ENCODE results near the gene IL1RAPL1.

DNA sequence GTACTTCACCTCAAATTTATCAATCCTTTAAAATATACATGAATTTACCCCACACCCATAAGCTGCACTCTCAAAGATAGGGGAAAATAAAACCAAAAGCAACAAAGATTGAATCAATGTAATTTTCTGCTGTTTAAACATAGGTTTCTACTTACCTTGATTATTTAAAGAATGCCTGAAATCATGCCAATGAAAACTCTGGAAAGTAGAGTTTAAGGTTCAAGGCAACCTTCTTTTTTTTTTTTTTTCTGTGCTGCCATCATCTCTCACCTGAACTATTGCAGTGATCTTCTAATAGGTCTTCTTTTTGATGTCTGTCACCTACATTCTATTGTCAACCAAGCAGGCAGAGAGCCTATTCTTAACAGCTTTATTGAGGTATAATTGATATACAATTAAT, 682.1 kb downstream of the IL1RAPL1 start:
- TF ChIP-seq, protein P1, sequence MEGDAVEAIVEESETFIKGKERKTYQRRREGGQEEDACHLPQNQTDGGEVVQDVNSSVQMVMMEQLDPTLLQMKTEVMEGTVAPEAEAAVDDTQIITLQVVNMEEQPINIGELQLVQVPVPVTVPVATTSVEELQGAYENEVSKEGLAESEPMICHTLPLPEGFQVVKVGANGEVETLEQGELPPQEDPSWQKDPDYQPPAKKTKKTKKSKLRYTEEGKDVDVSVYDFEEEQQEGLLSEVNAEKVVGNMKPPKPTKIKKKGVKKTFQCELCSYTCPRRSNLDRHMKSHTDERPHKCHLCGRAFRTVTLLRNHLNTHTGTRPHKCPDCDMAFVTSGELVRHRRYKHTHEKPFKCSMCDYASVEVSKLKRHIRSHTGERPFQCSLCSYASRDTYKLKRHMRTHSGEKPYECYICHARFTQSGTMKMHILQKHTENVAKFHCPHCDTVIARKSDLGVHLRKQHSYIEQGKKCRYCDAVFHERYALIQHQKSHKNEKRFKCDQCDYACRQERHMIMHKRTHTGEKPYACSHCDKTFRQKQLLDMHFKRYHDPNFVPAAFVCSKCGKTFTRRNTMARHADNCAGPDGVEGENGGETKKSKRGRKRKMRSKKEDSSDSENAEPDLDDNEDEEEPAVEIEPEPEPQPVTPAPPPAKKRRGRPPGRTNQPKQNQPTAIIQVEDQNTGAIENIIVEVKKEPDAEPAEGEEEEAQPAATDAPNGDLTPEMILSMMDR (IDR thresholded peaks at IDR 0.05): no peak
- TF ChIP-seq POLR2A (IDR thresholded peaks at IDR 0.05) (no peak), EP300 (IDR thresholded peaks at IDR 0.05) (no peak)

Measured in suprapubic skin (tissue), 3 donors.